ENCODE data around the gene RBP7. TPM values are rescaled to one million over a fixed set of nuclear protein-coding genes. Genes with fewer than 3 reads are reported as not detected.

Gene RBP7
- total and polyA plus RNA-seq, 2 donors (not counting 3 experiments of a cell fraction or from before 2014, with no cell fraction given): not detected

- H3K4me3 ChIP-seq (replicated peaks in 1 of 3; ENCODE audit: insufficient read depth in 1 of 3, low read depth in 1 of 3, low read length in 3 of 3): no peak overlapping the region
- no peaks in the 10 kb centered on the region for H3K36me3 ChIP-seq (ENCODE audit: control insufficient read depth in 2 of 2, extremely low read depth in 1 of 2, insufficient read depth in 2 of 2, low read length in 2 of 2)
- peaks cover 38% of the 10 kb centered on the region for H3K79me2 ChIP-seq (ENCODE audit: control insufficient read depth, insufficient read depth, low read length)
- TF ChIP-seq EZH2 (IDR thresholded peaks at IDR 0.05; ENCODE audit: borderline replicate concordance, low read depth, low read length, severe bottlenecking) (no peak), MAX (IDR thresholded peaks at IDR 0.05; ENCODE audit: insufficient read depth, insufficient read length) (no peak), JUN (IDR thresholded peaks at IDR 0.05; ENCODE audit: borderline replicate concordance, insufficient read depth, insufficient read length, low read depth) (no peak)
- no peak overlapping the region for H3K4me2 ChIP-seq (ENCODE audit: insufficient read depth, low read length)
- FAIRE-seq: no peak
- BruUV-seq (replicated peaks): no TSS peak
- H2AFZ ChIP-seq (ENCODE audit: low read depth, low read length): no peak overlapping the region
- H3K4me1 ChIP-seq (ENCODE audit: control insufficient read depth, extremely low read depth, insufficient read depth, low read length): no peaks in the 10 kb centered on the region
- intact Hi-C loops (cut with micrococcal nuclease) (no loop called here), dilution Hi-C loops (cut with MboI; ENCODE audit: extremely low pct_ligation_motif_present, low sequenced_read_pairs) (no loop called here)
- H3K9ac ChIP-seq (replicated peaks; ENCODE audit: extremely low read depth, insufficient read depth, low read length): no peak overlapping the region
- no peak for DNase-seq (ENCODE audit: low read depth, low spot score)
- H3K9me3 ChIP-seq (replicated peaks; ENCODE audit: control insufficient read depth, insufficient read depth, low read length): no peaks in the 10 kb centered on the region
- no peaks in the 10 kb centered on the region for H3K27me3 ChIP-seq (ENCODE audit: control insufficient read depth in 2 of 2, insufficient read depth in 2 of 2, low read length in 2 of 2)
- ChIA-PET POLR2A (no interaction called here), CTCF (interaction anchor here (0.9 kb wide), 1 partner anchor 17 kb away, joined by 3 read pairs; no protein-coding TSS in a partner anchor)
- H4K20me1 ChIP-seq (replicated peaks; ENCODE audit: control insufficient read depth, extremely low read depth, insufficient read depth, low read length): no peaks in the 10 kb centered on the region
- no peaks in the 10 kb centered on the region for H3K9me1 ChIP-seq (replicated peaks; ENCODE audit: control insufficient read depth, extremely low read depth, insufficient read depth, low read length)
- H3K27ac ChIP-seq (ENCODE audit: insufficient read depth, low read depth, low read length): no peak overlapping the region
Observed at GRCh38 chr1:10056599-10056987, 59.6 kb downstream of the RBP7 start.

- Histone ChIP-seq H3K9me1 (replicated peaks; ENCODE audit: control insufficient read depth, extremely low read depth, insufficient read depth, low read length) (no peaks in the 10 kb centered on the region), H3K4me3 (replicated peaks in 1 of 3; ENCODE audit: insufficient read depth in 1 of 3, low read depth in 1 of 3, low read length in 3 of 3) (no peak overlapping the region), H3K9me3 (replicated peaks; ENCODE audit: control insufficient read depth, insufficient read depth, low read length) (no peaks in the 10 kb centered on the region), H3K36me3 (ENCODE audit: control insufficient read depth in 2 of 2, extremely low read depth in 1 of 2, insufficient read depth in 2 of 2, low read length in 2 of 2) (no peaks in the 10 kb centered on the region), H3K4me1 (ENCODE audit: control insufficient read depth, extremely low read depth, insufficient read depth, low read length) (no peaks in the 10 kb centered on the region), H3K9ac (replicated peaks; ENCODE audit: extremely low read depth, insufficient read depth, low read length) (no peak overlapping the region), H3K79me2 (ENCODE audit: control insufficient read depth, insufficient read depth, low read length) (peaks cover 34% of the 10 kb centered on the region), H2AFZ (ENCODE audit: low read depth, low read length) (no peak overlapping the region), H4K20me1 (replicated peaks; ENCODE audit: control insufficient read depth, extremely low read depth, insufficient read depth, low read length) (no peaks in the 10 kb centered on the region), H3K4me2 (ENCODE audit: insufficient read depth, low read length) (no peak overlapping the region), H3K27ac (ENCODE audit: insufficient read depth, low read depth, low read length) (no peak overlapping the region), H3K27me3 (ENCODE audit: control insufficient read depth in 2 of 2, insufficient read depth in 2 of 2, low read length in 2 of 2) (no peaks in the 10 kb centered on the region)
- TF ChIP-seq JUN (IDR thresholded peaks at IDR 0.05; ENCODE audit: borderline replicate concordance, insufficient read depth, insufficient read length, low read depth) (no peak), POLR2A (IDR thresholded peaks at IDR 0.05; ENCODE audit: low read depth, low read length) (no peak), GATA2 (IDR thresholded peaks at IDR 0.05; ENCODE audit: insufficient read depth, insufficient read length, low read depth, low read length) (no peak), MYC (IDR thresholded peaks at IDR 0.05; ENCODE audit: low read depth, low read length) (no peak), CTCF (IDR thresholded peaks at IDR 0.05; ENCODE audit: extremely low read depth in 1 of 2, insufficient read depth in 1 of 2, low read depth in 1 of 2, low read length in 2 of 2) (no peak), EZH2 (IDR thresholded peaks at IDR 0.05; ENCODE audit: borderline replicate concordance, low read depth, low read length, severe bottlenecking) (no peak), POLR2AphosphoS5 (IDR thresholded peaks at IDR 0.05; ENCODE audit: insufficient read depth, low read depth, low read length) (no peak), MAX (IDR thresholded peaks at IDR 0.05; ENCODE audit: insufficient read depth, insufficient read length) (no peak), FOS (IDR thresholded peaks at IDR 0.05; ENCODE audit: borderline replicate concordance, insufficient read depth, low read length) (no peak)
- ChIA-PET POLR2A (no interaction called here), CTCF (interaction anchor here (0.9 kb wide), 1 partner anchor 16 kb away, joined by 3 read pairs; no protein-coding TSS in a partner anchor)
- DNase-seq (ENCODE audit: low read depth, low spot score) (no peak), FAIRE-seq (no peak)
- intact Hi-C loops (cut with micrococcal nuclease): no loop called here
- BruUV-seq (replicated peaks): no TSS peak
- dilution Hi-C loops (cut with MboI; ENCODE audit: extremely low pct_ligation_motif_present, low sequenced_read_pairs): no loop called here
Observed at GRCh38 chr1:10057343-10057742, 60.3 kb downstream of the RBP7 start.

Data from endothelial cell of umbilical vein (primary cell).